Tibial nerve (tissue), 4 donors: Measurements from ENCODE around the gene HECTD2.

ENCODE experiments used
- EP300 ChIP-seq, 2 donors: sonication (generic); formaldehyde crosslinking; IDR thresholded peaks; one replicate each; pipeline ENCODE4 v1.6.1; 2017; ENCODE audit warnings: antibody characterized with exemption in 2 of 2, mild to moderate bottlenecking in 1 of 2
- POLR2A ChIP-seq, 2 donors: fragments of 450-650 bp; IDR thresholded peaks; one replicate each; pipeline ENCODE4 v1.6.1; 2017; ENCODE audit warnings: antibody characterized with exemption in 2 of 2, mild to moderate bottlenecking in 2 of 2, moderate library complexity in 2 of 2
- TF ChIP-seq, protein P1 (sequence below), 5 experiments: fragments of 200-600 bp in 3 of 5; fragments of 450-650 bp in 2 of 5; sonication (generic) in 3 of 5; IDR thresholded peaks; one replicate each; pipeline ENCODE4 v1.5.1; 2016 to 2019; ENCODE audit warnings: antibody characterized with exemption in 5 of 5, mild to moderate bottlenecking in 3 of 5, moderate library complexity in 2 of 5

DNA sequence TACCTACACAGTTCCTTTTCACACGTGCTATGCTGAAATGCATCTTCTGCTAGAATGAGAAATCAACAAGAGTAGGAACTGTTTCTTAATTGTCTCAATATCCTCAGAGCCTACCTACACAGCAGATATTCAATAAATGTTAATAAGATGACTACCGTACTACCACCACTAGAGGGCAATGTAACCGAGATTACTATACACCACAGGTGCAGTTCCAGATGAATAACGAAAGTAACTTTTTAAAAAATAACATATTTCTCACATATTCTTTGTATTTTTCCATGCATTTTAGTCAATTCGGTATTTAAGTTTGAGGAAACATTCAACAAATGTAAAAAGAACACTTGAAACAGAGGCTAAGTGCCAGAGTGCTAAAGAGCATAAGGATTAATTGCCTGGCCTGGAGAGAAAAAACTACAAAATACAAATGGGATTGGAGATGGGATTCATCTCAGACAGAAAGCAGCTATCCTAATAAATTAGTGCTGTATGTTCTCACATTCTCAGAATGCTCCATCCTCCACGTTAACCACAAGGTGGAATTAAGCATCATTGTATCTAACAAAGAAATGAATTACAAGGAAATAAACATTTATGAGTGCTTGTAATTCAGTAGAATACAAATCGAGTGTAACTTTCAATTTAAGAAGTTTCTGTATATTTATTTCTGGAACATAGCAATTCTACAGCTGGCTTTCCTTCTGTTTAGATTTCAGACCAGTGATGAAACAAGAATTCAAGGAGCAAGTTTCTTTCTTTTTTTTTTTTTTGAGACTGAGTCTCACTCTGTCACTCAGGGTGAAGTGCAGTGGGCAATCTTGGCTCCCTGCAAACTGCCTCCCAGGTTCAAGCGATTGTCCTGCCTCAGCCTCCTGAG lies 20.3 kb upstream of the HECTD2 start:
- TF ChIP-seq, protein P1, sequence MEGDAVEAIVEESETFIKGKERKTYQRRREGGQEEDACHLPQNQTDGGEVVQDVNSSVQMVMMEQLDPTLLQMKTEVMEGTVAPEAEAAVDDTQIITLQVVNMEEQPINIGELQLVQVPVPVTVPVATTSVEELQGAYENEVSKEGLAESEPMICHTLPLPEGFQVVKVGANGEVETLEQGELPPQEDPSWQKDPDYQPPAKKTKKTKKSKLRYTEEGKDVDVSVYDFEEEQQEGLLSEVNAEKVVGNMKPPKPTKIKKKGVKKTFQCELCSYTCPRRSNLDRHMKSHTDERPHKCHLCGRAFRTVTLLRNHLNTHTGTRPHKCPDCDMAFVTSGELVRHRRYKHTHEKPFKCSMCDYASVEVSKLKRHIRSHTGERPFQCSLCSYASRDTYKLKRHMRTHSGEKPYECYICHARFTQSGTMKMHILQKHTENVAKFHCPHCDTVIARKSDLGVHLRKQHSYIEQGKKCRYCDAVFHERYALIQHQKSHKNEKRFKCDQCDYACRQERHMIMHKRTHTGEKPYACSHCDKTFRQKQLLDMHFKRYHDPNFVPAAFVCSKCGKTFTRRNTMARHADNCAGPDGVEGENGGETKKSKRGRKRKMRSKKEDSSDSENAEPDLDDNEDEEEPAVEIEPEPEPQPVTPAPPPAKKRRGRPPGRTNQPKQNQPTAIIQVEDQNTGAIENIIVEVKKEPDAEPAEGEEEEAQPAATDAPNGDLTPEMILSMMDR (IDR thresholded peaks at IDR 0.05) = peak; percentile 53 to 66 (median 61)
- TF ChIP-seq POLR2A (IDR thresholded peaks at IDR 0.05) (no peak), EP300 (IDR thresholded peaks at IDR 0.05) (no peak)
